ENCODE results near the gene MPP7.

- TF ChIP-seq CTCF (conservative IDR thresholded peaks at IDR 0.05; ENCODE audit: low read depth, low read length) (no peak), EZH2 (IDR thresholded peaks at IDR 0.05; ENCODE audit: low read length, unreplicated experiment) (no peak), EZH2phosphoT487 (IDR thresholded peaks at IDR 0.05; ENCODE audit: borderline replicate concordance, low read length) (no peak)
Measured at GRCh38 chr10:28293236-28294168, 9.4 kb downstream of the MPP7 start.
